Measurements from ENCODE around the gene TMEM187. TPM values are rescaled to one million over a fixed set of nuclear protein-coding genes. Genes with fewer than 3 reads are reported as not detected.

Gene TMEM187
- total RNA-seq (ENCODE audit: low replicate concordance): 2.4 and 6.8 TPM in 2 replicates

GRCh38 chrX:153972368-153973126 is at the start of gene TMEM187:
TSS of gene TMEM187 (plus strand) at chrX:153972754. CDS start at chrX:153982063, 9,309 bp downstream.
- Histone ChIP-seq H3K4me1 (peaks cover 17% of the 10 kb centered on the region), H3K4me3 (peak within 1 kb of the TSS; percentile 80), H3K79me2 (ENCODE audit: low read depth) (peaks cover 32% of the 10 kb centered on the region), H2AFZ (replicated peaks) (peak within 1 kb of the TSS; percentile 73), H3K27ac (peak within 1 kb of the TSS; percentile 100), H3K9ac (peak within 1 kb of the TSS; percentile 98), H3K9me3 (ENCODE audit: low read depth) (no peaks in the 10 kb centered on the region), H4K20me1 (ENCODE audit: low read depth) (peaks cover 25% of the 10 kb centered on the region), H3K4me2 (peak within 1 kb of the TSS; percentile 79), H3F3A (ENCODE audit: low read depth) (peaks cover 35% of the 10 kb centered on the region), H3K36me3 (no peaks in the 10 kb centered on the region), H3K27me3 (no peaks in the 10 kb centered on the region)
- DNase-seq (ENCODE audit: low spot score): peak; percentile 93
- no peaks in the 10 kb centered on the region for H3K9me3 Mint-ChIP-seq
- no peak for TF ChIP-seq EZH2phosphoT487 (IDR thresholded peaks at IDR 0.05)
- no peak for TF ChIP-seq CTCF (IDR thresholded peaks at IDR 0.05)
- TF ChIP-seq EZH2 (IDR thresholded peaks at IDR 0.05): no peak
- peak within 1 kb of the TSS; percentile 100 for H3K27ac Mint-ChIP-seq
- peaks cover 18% of the 10 kb centered on the region for H3K27me3 Mint-ChIP-seq (ENCODE audit: insufficient read depth, low read depth)
- peaks cover 44% of the 10 kb centered on the region for H3K4me1 Mint-ChIP-seq
- peaks cover 4% of the 10 kb centered on the region for H3K36me3 Mint-ChIP-seq
- peak within 1 kb of the TSS; percentile 100 for H3K4me3 Mint-ChIP-seq

GRCh38 chrX:153922932-153923857 is 49.4 kb upstream of the TMEM187 start:
- H3K4me3 Mint-ChIP-seq: peak overlapping the region; percentile 9

More at GRCh38 chrX:153922932-153923857, 49.4 kb upstream of the TMEM187 start:
- peak; percentile 41 for DNase-seq (ENCODE audit: low spot score)
- Mint-ChIP-seq H3K27ac (no peak overlapping the region), H3K36me3 (no peaks in the 10 kb centered on the region), H3K9me3 (peaks cover 20% of the 10 kb centered on the region), H3K27me3 (ENCODE audit: insufficient read depth, low read depth) (peaks cover 6% of the 10 kb centered on the region), H3K4me1 (peaks cover 20% of the 10 kb centered on the region)
- H3K4me1 ChIP-seq: peaks cover 8% of the 10 kb centered on the region
- H3K36me3 ChIP-seq: no peaks in the 10 kb centered on the region
- no peak overlapping the region for H3K27ac ChIP-seq
- no peak overlapping the region for H2AFZ ChIP-seq (replicated peaks)
- H3K4me2 ChIP-seq: no peak overlapping the region
- H3F3A ChIP-seq (ENCODE audit: low read depth): peaks cover 17% of the 10 kb centered on the region
- H4K20me1 ChIP-seq (ENCODE audit: low read depth): no peaks in the 10 kb centered on the region
- H3K9ac ChIP-seq: no peak overlapping the region
- H3K27me3 ChIP-seq: peaks cover 10% of the 10 kb centered on the region
- no peak overlapping the region for H3K4me3 ChIP-seq
- H3K9me3 ChIP-seq (ENCODE audit: low read depth): no peaks in the 10 kb centered on the region
- H3K79me2 ChIP-seq (ENCODE audit: low read depth): no peaks in the 10 kb centered on the region
- peak; percentile 38 for TF ChIP-seq CTCF (IDR thresholded peaks at IDR 0.05)
- no peak for TF ChIP-seq EZH2 (IDR thresholded peaks at IDR 0.05)
- TF ChIP-seq EZH2phosphoT487 (IDR thresholded peaks at IDR 0.05): no peak

Measured in neural progenitor cell (in vitro differentiated cells).